HepG2 (cell line): ENCODE results near the gene MTFR1L. TPM values are rescaled to one million over a fixed set of nuclear protein-coding genes. Genes with fewer than 3 reads are reported as not detected.

Experiments
- ATF7 ChIP-seq, 2 experiments: fragments of 450-650 bp in 1 of 2; sonication (generic) in 1 of 2; formaldehyde crosslinking in 1 of 2; IDR thresholded peaks; 2 replicates each; pipeline versions ENCODE4 v1.4.0 to v1.6.1; 2016 to 2020; ENCODE audit warnings: antibody characterized with exemption in 1 of 2, mild to moderate bottlenecking in 1 of 2, missing genetic modification reagents in 1 of 2
- BCL6 ChIP-seq: IDR thresholded peaks from 2 replicates; pipeline ENCODE4 v1.6.1; 2016; ENCODE audit warnings: missing genetic modification reagents, missing compliant biosample characterization
- CCDC6 ChIP-seq: sonication (generic); formaldehyde crosslinking; IDR thresholded peaks from 2 replicates; pipeline ENCODE4 v1.8.1; 2022; ENCODE audit warnings: mild to moderate bottlenecking, missing genetic modification reagents, moderate library complexity
- DPF2 ChIP-seq: sonication (generic); formaldehyde crosslinking; IDR thresholded peaks from 2 replicates; pipeline ENCODE4 v1.4.0; 2020; ENCODE audit warnings: mild to moderate bottlenecking, low read depth, missing genetic modification reagents, borderline replicate concordance
- DRAP1 ChIP-seq: IDR thresholded peaks from 2 replicates; pipeline ENCODE4 v1.6.1; 2016; ENCODE audit warnings: missing genetic modification reagents, missing compliant biosample characterization
- ERF ChIP-seq: IDR thresholded peaks from 2 replicates; pipeline ENCODE4 v1.6.1; 2018; ENCODE audit warnings: missing biosample characterization, missing genetic modification reagents
- GATAD2A ChIP-seq: IDR thresholded peaks from 2 replicates; pipeline ENCODE4 v1.6.1; 2016
- HNF1B ChIP-seq: sonication (generic); formaldehyde crosslinking; IDR thresholded peaks from 2 replicates; pipeline ENCODE4 v1.5.1; 2020; ENCODE audit warnings: mild to moderate bottlenecking, moderate library complexity, missing genetic modification reagents
- KDM6A ChIP-seq: IDR thresholded peaks from 2 replicates; pipeline ENCODE4 v1.6.1; 2016; ENCODE audit warnings: low read depth
- MEIS1 ChIP-seq: sonication (generic); formaldehyde crosslinking; IDR thresholded peaks from 2 replicates; pipeline ENCODE4 v1.9.0; 2021; ENCODE audit warnings: mild to moderate bottlenecking, missing genetic modification reagents, moderate library complexity, borderline replicate concordance
- NCOA2 ChIP-seq: sonication (generic); formaldehyde crosslinking; IDR thresholded peaks from 2 replicates; pipeline ENCODE4 v1.8.0; 2022; ENCODE audit warnings: inconsistent platforms
- NR2F6 ChIP-seq, 2 experiments: IDR thresholded peaks; 2 replicates each; pipeline ENCODE4 v1.6.1; 2016; ENCODE audit warnings: antibody characterized with exemption in 1 of 2, mild to moderate bottlenecking in 1 of 2
- PATZ1 ChIP-seq: sonication (generic); formaldehyde crosslinking; IDR thresholded peaks from 2 replicates; pipeline ENCODE4 v1.4.0; 2020; ENCODE audit warnings: missing genetic modification reagents
- PHB2 ChIP-seq: fragments of 450-650 bp; IDR thresholded peaks from 2 replicates; pipeline ENCODE4 v1.6.1; 2018; ENCODE audit not compliant: partially characterized antibody
- PLRG1 ChIP-seq: fragments of 450-650 bp; conservative IDR thresholded peaks from 2 replicates; pipeline ENCODE4 v1.6.1; 2016
- SALL1 ChIP-seq: sonication (generic); formaldehyde crosslinking; IDR thresholded peaks from 2 replicates; pipeline ENCODE4 v1.8.0; 2022; ENCODE audit warnings: mild to moderate bottlenecking, missing genetic modification reagents
- SIN3B ChIP-seq: fragments of 150-350 bp; IDR thresholded peaks from 2 replicates; pipeline ENCODE4 v1.6.1; 2014; ENCODE audit warnings: low read length
- SOX13 ChIP-seq, 3 experiments: fragments of 450-650 bp in 1 of 3; sonication (generic) in 1 of 3; formaldehyde crosslinking in 1 of 3; IDR thresholded peaks in 2 of 3; conservative IDR thresholded peaks in 1 of 3; 2 replicates each; pipeline versions ENCODE4 v1.5.0 to v1.6.1; 2016 to 2020; ENCODE audit warnings: antibody characterized with exemption in 1 of 3, mild to moderate bottlenecking in 1 of 3, missing compliant biosample characterization in 1 of 3, missing genetic modification reagents in 1 of 3, moderate library complexity in 1 of 3
- SP1 ChIP-seq, 2 experiments: fragments of 450-650 bp in 1 of 2; sonication (generic) in 1 of 2; formaldehyde crosslinking in 1 of 2; IDR thresholded peaks; 2 replicates each; pipeline versions ENCODE4 v1.4.0 to v1.6.1; 2016 to 2020; ENCODE audit warnings: missing genetic modification reagents in 1 of 2
- TAF1 ChIP-seq: sonication (generic); formaldehyde crosslinking; IDR thresholded peaks from 2 replicates; pipeline ENCODE4 v1.4.0; 2020; ENCODE audit warnings: missing genetic modification reagents
- XRCC5 ChIP-seq: fragments of 200-400 bp; formaldehyde crosslinking; optimal IDR thresholded peaks from 2 replicates; pipeline ENCODE3; 2017; ENCODE audit warnings: mild to moderate bottlenecking, low read length
- ZFP36 ChIP-seq: fragments of 150-350 bp; IDR thresholded peaks from 2 replicates; pipeline ENCODE4 v1.6.1; 2018; ENCODE audit warnings: borderline replicate concordance, low read length, low read depth; ENCODE audit not compliant: partially characterized antibody
- ZFY ChIP-seq: sonication (generic); formaldehyde crosslinking; IDR thresholded peaks from 2 replicates; pipeline ENCODE4 v1.4.0; 2020; ENCODE audit warnings: missing genetic modification reagents
- ZNF12 ChIP-seq: sonication (generic); formaldehyde crosslinking; IDR thresholded peaks from 2 replicates; pipeline ENCODE4 v1.5.0; 2020; ENCODE audit warnings: missing genetic modification reagents
- ZNF614 ChIP-seq: IDR thresholded peaks from 2 replicates; pipeline ENCODE4 v1.6.1; 2018; ENCODE audit warnings: missing biosample characterization, missing genetic modification reagents, inconsistent platforms, borderline replicate concordance
- ZNF777 ChIP-seq: sonication (generic); formaldehyde crosslinking; IDR thresholded peaks from 2 replicates; pipeline ENCODE4 v1.4.0; 2020; ENCODE audit warnings: missing genetic modification reagents
- ZNF788 ChIP-seq: sonication (generic); formaldehyde crosslinking; IDR thresholded peaks from 2 replicates; pipeline ENCODE4 v1.5.0; 2020; ENCODE audit warnings: mild to moderate bottlenecking, missing genetic modification reagents, borderline replicate concordance
- polyA plus RNA-seq, 8 experiments: library from polyadenylated mRNA; depleted of rRNA in 3 of 8; stranded (reverse) in 7 of 8; unstranded in 1 of 8; fragments of >200 nt; fragmentation: Illumina TruSeq in 4 of 8; extraction: Trizol in 4 of 8; gene quantifications; 2 replicates each; pipeline versions ENCODE4 v1.2.1 to v1.2.3, GENCODE V29; 2011 to 2016; ENCODE audit warnings: low read depth in 4 of 8, missing spikeins in 1 of 8, mixed read lengths in 1 of 8; ENCODE audit not compliant: insufficient read depth in 1 of 8
- total RNA-seq, 5 experiments: library from RNA; depleted of rRNA; stranded (reverse); fragments of >200 nt; fragmentation: Illumina TruSeq; extraction: Trizol; gene quantifications; 2 replicates each; pipeline ENCODE4 v1.2.3, GENCODE V29; 2016; ENCODE audit warnings: low read depth in 1 of 5

Gene MTFR1L
- total and polyA plus RNA-seq, 2 of the 13 experiments (the other 11 are each of a cell fraction or from before 2014, with no cell fraction given), result 38.0 to 55.7 TPM

- TF ChIP-seq NCOA2 (CRISPR knock-in tag) (peak; percentile 64), ZNF788 (CRISPR knock-in tag) (peak; percentile 55; the same call in 1 of the 2 replicates), ZFY (CRISPR knock-in tag) (peak; percentile 24; the same call in 1 of the 2 replicates), BCL6 (peak; percentile 53; the same call in 1 of the 2 replicates), ZNF614 (CRISPR knock-in tag) (0 out of 2 replicates have a peak, but pooled peaks have one; percentile 40), SP1 (IDR thresholded peaks at IDR 0.05) (no peak), SP1 (CRISPR knock-in tag; IDR thresholded peaks at IDR 0.05) (no peak), TAF1 (peak; percentile 53; the same call in 1 of the 2 replicates), KDM6A (peak; percentile 65; the same call in 1 of the 2 replicates), ATF7 (IDR thresholded peaks at IDR 0.05) (no peak), ATF7 (CRISPR knock-in tag; IDR thresholded peaks at IDR 0.05) (no peak), NR2F6 (IDR thresholded peaks at IDR 0.05) (peak; percentile 38; the same call in 1 of the 2 replicates), NR2F6 (CRISPR knock-in tag; IDR thresholded peaks at IDR 0.05) (peak; percentile 42; the same call in 1 of the 2 replicates), CCDC6 (0 out of 2 replicates have a peak, but pooled peaks have one; percentile 56), PATZ1 (CRISPR knock-in tag) (peak; percentile 49), ZNF12 (CRISPR knock-in tag) (peak; percentile 37; the same call in 1 of the 2 replicates), PHB2 (no peak), SALL1 (peak; percentile 27; the same call in 1 of the 2 replicates), PLRG1 (no peak), MEIS1 (CRISPR knock-in tag) (peak; percentile 30; the same call in 1 of the 2 replicates), GATAD2A (CRISPR knock-in tag) (peak; percentile 69), HNF1B (peak; percentile 97), ZNF777 (no peak), XRCC5 (peak; percentile 38), SOX13 (IDR thresholded peaks at IDR 0.05) (no peak), SOX13 (CRISPR knock-in tag; conservative IDR thresholded peaks at IDR 0.05 in 1 of 2, IDR thresholded peaks at IDR 0.05 in 1 of 2) (peak in 1 of 2 experiments; percentile 35; a peak in 1 of 4 replicates), DRAP1 (peak; percentile 49; the same call in 1 of the 2 replicates), SIN3B (no peak), ERF (0 out of 2 replicates have a peak, but pooled peaks have one; percentile 16), ZFP36 (no peak), DPF2 (CRISPR knock-in tag) (no peak)
Observed at GRCh38 chr1:25773441-25774125, 46.2 kb upstream of the MTFR1L start (continued).
